GM18868 (cell line): Measurements from ENCODE around the gene MARK2.

Experiments
- ATAC-seq: cut with Tn5 transposase; IDR thresholded peaks from one replicate; pipeline ENCODE4 v1.9.1; 2021; ENCODE audit warnings: mild to moderate bottlenecking, moderate library complexity; ENCODE audit not compliant: unreplicated experiment

MARK2 gene

GRCh38 chr11:63879598-63880402 lies 40.9 kb downstream of the MARK2 start:
- no peak for ATAC-seq

- no peak for ATAC-seq
Observed at GRCh38 chr11:63880403-63880790, 41.5 kb downstream of the MARK2 start.

- no peak for ATAC-seq
Observed at GRCh38 chr11:63882555-63883242, 43.8 kb downstream of the MARK2 start.

GRCh38 chr11:63883791-63884190 lies 44.9 kb downstream of the MARK2 start:
- no peak for ATAC-seq

- ATAC-seq: no peak
Observed at GRCh38 chr11:63884196-63884932, 45.5 kb downstream of the MARK2 start.

GRCh38 chr11:63887386-63887999 lies 48.6 kb downstream of the MARK2 start:
- ATAC-seq: no peak

- peak; percentile 68 for ATAC-seq
Observed at GRCh38 chr11:63888170-63889086, 49.5 kb downstream of the MARK2 start.

- no peak for ATAC-seq
Observed at GRCh38 chr11:63889344-63889743, 50.4 kb downstream of the MARK2 start.

GRCh38 chr11:63890368-63890767 lies 51.5 kb downstream of the MARK2 start:
- no peak for ATAC-seq

- ATAC-seq: no peak
Observed at GRCh38 chr11:63892228-63892627, 53.3 kb downstream of the MARK2 start.

- ATAC-seq: no peak
Observed at GRCh38 chr11:63893355-63893754, 54.4 kb downstream of the MARK2 start.

GRCh38 chr11:63896071-63896470 lies 57.2 kb downstream of the MARK2 start:
- no peak for ATAC-seq

GRCh38 chr11:63897459-63898146 lies 58.7 kb downstream of the MARK2 start:
- ATAC-seq: no peak

GRCh38 chr11:63901660-63902059 lies 62.8 kb downstream of the MARK2 start:
- ATAC-seq: no peak

GRCh38 chr11:63903884-63904283 lies 65.0 kb downstream of the MARK2 start:
- no peak for ATAC-seq

GRCh38 chr11:63904743-63905142 lies 65.8 kb downstream of the MARK2 start:
- ATAC-seq: no peak

- ATAC-seq: no peak
Observed at GRCh38 chr11:63905179-63905578, 66.3 kb downstream of the MARK2 start.

- no peak for ATAC-seq
Observed at GRCh38 chr11:63906087-63906486, 67.2 kb downstream of the MARK2 start.

- no peak for ATAC-seq
Observed at GRCh38 chr11:63906585-63906984, 67.7 kb downstream of the MARK2 start.

- ATAC-seq: no peak
Observed at GRCh38 chr11:63907063-63907462, 68.2 kb downstream of the MARK2 start.
